Brain microvascular endothelial cell (primary cell): ENCODE measurements around the gene KLHL22.
A peak's percentile ranks its signal among the peaks of the same experiment; 100 is the strongest.
"Not testable (repeated sequence)": the region's sequence is repeated elsewhere in the genome, so short reads cannot be mapped to it uniquely, and the experiment has no call there.

Experiments used
- DNase-seq: peaks from one replicate; pipeline ENCODE4 v3.0.0-alpha.2; 2020
- H3K27ac ChIP-seq: fragments of 250-450 bp; sonication (Bioruptor Pico); 2 replicates; pipeline ENCODE4 v1.5.1; 2020; ENCODE audit warnings: mild to moderate bottlenecking, moderate library complexity
- H3K27me3 ChIP-seq: fragments of 250-450 bp; sonication (Bioruptor Pico); replicated peaks from 2 replicates; pipeline ENCODE4 v1.5.1; 2020; ENCODE audit warnings: mild to moderate bottlenecking
- H3K36me3 ChIP-seq: fragments of 250-450 bp; sonication (Bioruptor Pico); replicated peaks from 2 replicates; pipeline ENCODE4 v1.5.1; 2020; ENCODE audit warnings: mild to moderate bottlenecking
- H3K4me3 ChIP-seq: 2 replicates; pipeline ENCODE4 v1.5.1; 2011; ENCODE audit warnings: low read depth, mild to moderate bottlenecking, control low read depth, low read length, moderate library complexity
- CTCF ChIP-seq: IDR thresholded peaks from 2 replicates; pipeline ENCODE4 v1.5.1; 2011; ENCODE audit warnings: low read depth, mild to moderate bottlenecking, moderate library complexity, low read length, control low read depth, inconsistent platforms; ENCODE audit errors: missing control alignments
- in situ Hi-C: cut with HindIII; loops from 2 replicates; pipeline ENCODE4 v1.10.0; 2017; ENCODE audit warnings: low sequenced_read_pairs, low pct_ligation_motif_present

The KLHL22 gene

GRCh38 chr22:20514658-20515406, 19.2 kb upstream of the KLHL22 start:
- no peak for TF ChIP-seq CTCF
- H3K27me3 ChIP-seq: no peaks in the 10 kb centered on the region
- H3K27ac ChIP-seq: peak overlapping the region; percentile 86
- peak; percentile 84 for DNase-seq
- in situ Hi-C loops: no loop called here
- peaks cover 40% of the 10 kb centered on the region for H3K36me3 ChIP-seq
- H3K4me3 ChIP-seq: no peak overlapping the region

- no peak for TF ChIP-seq CTCF
- peak overlapping the region; percentile 99 for H3K27ac ChIP-seq
- no peaks in the 10 kb centered on the region for H3K27me3 ChIP-seq
- no peak for DNase-seq
- H3K4me3 ChIP-seq: no peak overlapping the region
- H3K36me3 ChIP-seq: peaks cover 20% of the 10 kb centered on the region
- in situ Hi-C loops: no loop called here
Observed at GRCh38 chr22:20511578-20512229, 16.1 kb upstream of the KLHL22 start.

GRCh38 chr22:20510811-20511577, 15.4 kb upstream of the KLHL22 start:
- in situ Hi-C loops: no loop called here
- Histone ChIP-seq H3K27me3 (no peaks in the 10 kb centered on the region), H3K36me3 (peaks cover 20% of the 10 kb centered on the region), H3K4me3 (no peak overlapping the region), H3K27ac (peak overlapping the region; percentile 99)
- DNase-seq: no peak
- no peak for TF ChIP-seq CTCF

GRCh38 chr22:20509344-20510047, 13.9 kb upstream of the KLHL22 start:
- no peak for TF ChIP-seq CTCF
- H3K27me3 ChIP-seq: no peaks in the 10 kb centered on the region
- DNase-seq: peak; percentile 93
- in situ Hi-C loops: no loop called here
- H3K4me3 ChIP-seq: peak overlapping the region; percentile 94
- peak overlapping the region; percentile 99 for H3K27ac ChIP-seq
- H3K36me3 ChIP-seq: peaks cover 16% of the 10 kb centered on the region

GRCh38 chr22:20508815-20509271, 13.2 kb upstream of the KLHL22 start:
- no peak for DNase-seq
- peak overlapping the region; percentile 99 for H3K27ac ChIP-seq
- H3K4me3 ChIP-seq: peak overlapping the region; percentile 94
- no peaks in the 10 kb centered on the region for H3K27me3 ChIP-seq
- peaks cover 9% of the 10 kb centered on the region for H3K36me3 ChIP-seq
- in situ Hi-C loops: no loop called here
- no peak for TF ChIP-seq CTCF

GRCh38 chr22:20508067-20508755, 12.6 kb upstream of the KLHL22 start:
- H3K36me3 ChIP-seq, in situ Hi-C loops, DNase-seq, H3K27me3 ChIP-seq: not testable (repeated sequence)
- H3K4me3 ChIP-seq: peak overlapping the region; percentile 94
- H3K27ac ChIP-seq: peak overlapping the region; percentile 99
